IMR-90 (cell line): ENCODE data around the gene CCNI2. TPM values are rescaled to one million over a fixed set of nuclear protein-coding genes. Genes with fewer than 3 reads are reported as not detected.

Source experiments
- ATAC-seq: fragments of 200-7000 bp; cut with Tn5 transposase; 2 replicates; pipeline ENCODE4 v1.9.1; 2020; ENCODE audit warnings: low read depth, mild to moderate bottlenecking, moderate library complexity
- BruUV-seq: library from RNA; stranded (reverse); fragments of 400-500 nt; replicated peaks from 2 replicates; lab custom pipeline; 2021; lab: Mats Ljungman, UMichigan
- CTCF ChIA-PET: fragments of 300-600 bp; formaldehyde crosslinking; extraction: SDS; loops from one replicate; lab custom pipeline; 2021; ENCODE audit warnings: antibody characterized with exemption; lab: Yijun Ruan, JAX
- POLR2A ChIA-PET: fragments of 300-600 bp; sonication (Branson Sonifier 250); formaldehyde crosslinking; loops from one replicate; lab custom pipeline; 2022; ENCODE audit warnings: antibody characterized with exemption; ENCODE audit not compliant: unreplicated experiment; lab: Charles Lee
- DNase-seq: peaks from one replicate; pipeline ENCODE4 v3.0.0; 2013
- H2AFZ ChIP-seq: replicated peaks from 2 replicates; pipeline ENCODE3; 2013; ENCODE audit warnings: low read length, mild to moderate bottlenecking; ENCODE audit not compliant: poor library complexity
- H2AK5ac ChIP-seq: 2 replicates; pipeline ENCODE4 v1.6.1; 2013; ENCODE audit warnings: low read depth, low read length, inconsistent platforms
- H2AK9ac ChIP-seq: replicated peaks from 2 replicates; pipeline ENCODE3; 2013; ENCODE audit warnings: mild to moderate bottlenecking, low read depth, low read length, moderate library complexity; ENCODE audit not compliant: poor library complexity
- H2BK120ac ChIP-seq: 2 replicates; pipeline ENCODE4 v1.6.1; 2013; ENCODE audit warnings: low read depth, low read length, inconsistent platforms
- H2BK15ac ChIP-seq: 3 replicates; pipeline ENCODE4 v1.6.1; 2013; ENCODE audit warnings: low read depth, low read length, inconsistent platforms
- H2BK20ac ChIP-seq: 2 replicates; pipeline ENCODE4 v1.6.1; 2013; ENCODE audit warnings: low read depth, mild to moderate bottlenecking, inconsistent platforms, low read length, moderate library complexity
- H2BK5ac ChIP-seq: 2 replicates; pipeline ENCODE4 v1.6.1; 2013; ENCODE audit warnings: mild to moderate bottlenecking, low read depth, low read length, inconsistent platforms; ENCODE audit not compliant: poor library complexity, severe bottlenecking
- H3K14ac ChIP-seq: replicated peaks from 2 replicates; pipeline ENCODE4 v1.6.1; 2013; ENCODE audit warnings: low read depth, low read length, inconsistent platforms
- H3K18ac ChIP-seq: 2 replicates; pipeline ENCODE4 v1.6.1; 2013; ENCODE audit warnings: low read depth, low read length, control low read depth
- H3K23ac ChIP-seq: 2 replicates; pipeline ENCODE4 v1.6.1; 2013; ENCODE audit warnings: low read depth, low read length, inconsistent platforms
- H3K27ac ChIP-seq: 2 replicates; pipeline ENCODE4 v1.5.1; 2013; ENCODE audit warnings: mild to moderate bottlenecking, control low read depth, low read length; ENCODE audit not compliant: insufficient read depth
- H3K27me3 ChIP-seq: 2 replicates; pipeline ENCODE4 v1.6.1; 2013; ENCODE audit warnings: low read length; ENCODE audit not compliant: control insufficient read depth, insufficient read depth
- H3K36me3 ChIP-seq: 2 replicates; pipeline ENCODE4 v1.6.1; 2013; ENCODE audit warnings: low read length, mixed read lengths; ENCODE audit not compliant: control insufficient read depth, insufficient read depth
- H3K4ac ChIP-seq: 2 replicates; pipeline ENCODE4 v1.6.1; 2013; ENCODE audit warnings: low read depth, low read length, inconsistent platforms
- H3K4me1 ChIP-seq: 2 replicates; pipeline ENCODE4 v1.6.1; 2013; ENCODE audit warnings: low read length, mixed read lengths; ENCODE audit not compliant: control insufficient read depth, insufficient read depth
- H3K4me2 ChIP-seq: 2 replicates; pipeline ENCODE4 v1.6.1; 2013; ENCODE audit warnings: low read depth, mild to moderate bottlenecking, control low read depth, low read length, moderate library complexity
- H3K4me3 ChIP-seq: 2 replicates; pipeline ENCODE4 v1.5.1; 2013; ENCODE audit warnings: low read depth, mild to moderate bottlenecking, control low read depth, low read length, moderate library complexity; ENCODE audit not compliant: insufficient read depth
- H3K56ac ChIP-seq: 2 replicates; pipeline ENCODE4 v1.6.1; 2013; ENCODE audit warnings: low read length, inconsistent platforms; ENCODE audit not compliant: insufficient read depth; ENCODE audit errors: extremely low read depth
- H3K79me1 ChIP-seq, 2 experiments: 2 replicates each; pipeline ENCODE4 v1.6.1; 2013; ENCODE audit warnings: low read length in 2 of 2, inconsistent platforms in 1 of 2, low read depth in 1 of 2
- H3K9ac ChIP-seq: 2 replicates; pipeline ENCODE4 v1.6.1; 2013; ENCODE audit warnings: low read depth, low read length, control low read depth
- H3K9me1 ChIP-seq: 2 replicates; pipeline ENCODE4 v1.6.1; 2013; ENCODE audit warnings: low read length, inconsistent platforms; ENCODE audit not compliant: insufficient read depth
- H3K9me3 ChIP-seq: 2 replicates; pipeline ENCODE4 v1.6.1; 2013; ENCODE audit warnings: low read length; ENCODE audit not compliant: control insufficient read depth, insufficient read depth
- H4K20me1 ChIP-seq: 2 replicates; pipeline ENCODE4 v1.6.1; 2013; ENCODE audit warnings: low read length, inconsistent platforms; ENCODE audit not compliant: insufficient read depth
- H4K5ac ChIP-seq: 2 replicates; pipeline ENCODE4 v1.6.1; 2013; ENCODE audit warnings: mild to moderate bottlenecking, low read depth, low read length, control low read depth
- H4K8ac ChIP-seq, 2 experiments: 2 replicates each; pipeline ENCODE4 v1.6.1; 2013; ENCODE audit warnings: low read depth in 2 of 2, low read length in 2 of 2, control low read depth in 1 of 2, inconsistent platforms in 1 of 2
- H4K91ac ChIP-seq: 2 replicates; pipeline ENCODE4 v1.6.1; 2013; ENCODE audit warnings: low read depth, low read length, inconsistent platforms; ENCODE audit not compliant: insufficient read depth
- MXI1 ChIP-seq: IDR thresholded peaks from 2 replicates; pipeline ENCODE4 v1.6.1; 2012; ENCODE audit warnings: low read depth, mild to moderate bottlenecking, low read length, moderate library complexity, borderline replicate concordance
- SMC3 ChIP-seq: fragments of 150-350 bp; IDR thresholded peaks from 2 replicates; pipeline ENCODE4 v1.6.1; 2016; ENCODE audit warnings: low read depth, mild to moderate bottlenecking, antibody characterized with exemption, low read length, moderate library complexity
- WGBS, 2 experiments: methylation state at CpG; one replicate each; pipeline versions ENCODE4 v1.1.5 to v1.1.7; 2013; ENCODE audit warnings: missing lambda C conversion rate in 2 of 2; ENCODE audit not compliant: insufficient read length in 1 of 2; ENCODE audit errors: extremely low coverage in 2 of 2; 5-methylcytosine and 5-hydroxymethylcytosine counted together
- dilution Hi-C: fragments of 300-500 bp; cut with HindIII; formaldehyde crosslinking; loops from one replicate; pipeline ENCODE4 v1.14.3; 2018; ENCODE audit warnings: low sequenced_read_pairs; ENCODE audit not compliant: unreplicated experiment
- in situ Hi-C: fragments of 300-500 bp; cut with MboI; formaldehyde crosslinking; loops from 3 replicates; pipeline ENCODE4 v1.14.3; 2019; ENCODE audit warnings: low sequenced_read_pairs, inconsistent platforms, mixed read lengths
- intact Hi-C: fragments of 100-400 bp; cut with micrococcal nuclease; formaldehyde crosslinking; loops from 2 replicates; pipeline ENCODE4 v1.10.0; 2022
- polyA plus RNA-seq, 3 experiments: library from polyadenylated mRNA; depleted of rRNA; stranded (reverse); fragments of >200 nt; gene quantifications; 2 replicates each; pipeline ENCODE4 v1.2.3, GENCODE V29; 2012; ENCODE audit warnings: low replicate concordance in 1 of 3
- total RNA-seq: library from RNA; depleted of rRNA; stranded (reverse); fragments of >200 nt; gene quantifications from 2 replicates; pipeline ENCODE4 v1.2.3, GENCODE V29; 2012
- TF ChIP-seq, protein P1 (sequence below): fragments of 150-350 bp; IDR thresholded peaks from 2 replicates; pipeline ENCODE4 v1.6.1; 2017; ENCODE audit warnings: mild to moderate bottlenecking, antibody characterized with exemption, low read length, low read depth
- TF ChIP-seq, protein P2 (sequence below): fragments of 150-350 bp; IDR thresholded peaks from 2 replicates; pipeline ENCODE4 v1.6.1; 2016; ENCODE audit warnings: low read depth, mild to moderate bottlenecking, low read length, moderate library complexity, borderline replicate concordance

CCNI2 gene
- total and polyA plus RNA-seq, 2 of the 4 experiments (the other 2 are of a cell fraction) = not detected

DNA sequence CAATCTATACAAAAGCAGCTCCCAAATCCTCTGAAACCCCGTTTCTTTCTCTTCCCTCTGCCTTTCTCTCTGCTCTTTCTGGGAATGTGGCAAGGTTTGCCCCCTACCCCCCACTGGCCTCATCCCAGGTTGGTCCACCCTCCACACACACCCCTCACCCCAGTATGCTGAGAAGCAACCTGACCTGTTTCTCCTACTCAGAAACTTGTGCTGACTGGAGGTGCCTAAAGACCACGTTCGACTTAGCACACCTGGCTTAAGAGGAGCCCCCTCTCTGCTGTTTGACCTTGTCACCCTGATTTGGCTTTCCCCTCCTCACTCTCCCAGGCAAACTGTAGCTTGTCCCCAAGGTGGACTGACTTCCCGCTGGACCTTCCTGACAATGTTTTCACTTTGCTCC lies 30.9 kb downstream of the CCNI2 start:
- peak overlapping the region; percentile 79 for H3K4me2 ChIP-seq
- H2AK9ac ChIP-seq = peak overlapping the region; percentile 59
- no peaks in the 10 kb centered on the region for H3K36me3 ChIP-seq
- H2BK15ac ChIP-seq = no peak overlapping the region; the same call in 2 of the 3 replicates
- intact Hi-C loops (no loop called here), in situ Hi-C loops (no loop called here), dilution Hi-C loops (no loop called here)
- peak overlapping the region; percentile 1; the same call in 1 of the 2 replicates for H4K5ac ChIP-seq
- H3K4me1 ChIP-seq = peaks cover 17% of the 10 kb centered on the region
- H3K14ac ChIP-seq = peak overlapping the region; percentile 54
- H3K23ac ChIP-seq = peak overlapping the region; percentile 90
- ATAC-seq = no peak
- no peak overlapping the region for H3K4me3 ChIP-seq
- no peaks in the 10 kb centered on the region for H3K9me3 ChIP-seq
- no peak for DNase-seq
- H2AK5ac ChIP-seq = peak overlapping the region; percentile 75; the same call in 1 of the 2 replicates
- no peak overlapping the region for H3K9ac ChIP-seq
- H3K79me1 ChIP-seq = peaks cover 23 to 44% of the 10 kb centered on the region in 2 experiments
- WGBS, 2 experiments = 28% methylated on average over 2 of the region's 4 CpGs; no CpG with 5 or more reads in 1 of the 2 experiments
- H3K27me3 ChIP-seq = no peaks in the 10 kb centered on the region
- no peak overlapping the region for H2BK120ac ChIP-seq
- H3K9me1 ChIP-seq = peaks cover 25% of the 10 kb centered on the region
- H4K8ac ChIP-seq = peak overlapping the region; percentile 78 to 95; a peak in 3 of 4 replicates
- BruUV-seq = no TSS peak
- peak overlapping the region; percentile 78; the same call in 1 of the 2 replicates for H4K91ac ChIP-seq
- H3K4ac ChIP-seq = peak overlapping the region; percentile 82
- no peak overlapping the region for H3K18ac ChIP-seq
- H4K20me1 ChIP-seq = peaks cover 20% of the 10 kb centered on the region
- peak overlapping the region; percentile 98 for H2AFZ ChIP-seq
- TF ChIP-seq, protein P1, sequence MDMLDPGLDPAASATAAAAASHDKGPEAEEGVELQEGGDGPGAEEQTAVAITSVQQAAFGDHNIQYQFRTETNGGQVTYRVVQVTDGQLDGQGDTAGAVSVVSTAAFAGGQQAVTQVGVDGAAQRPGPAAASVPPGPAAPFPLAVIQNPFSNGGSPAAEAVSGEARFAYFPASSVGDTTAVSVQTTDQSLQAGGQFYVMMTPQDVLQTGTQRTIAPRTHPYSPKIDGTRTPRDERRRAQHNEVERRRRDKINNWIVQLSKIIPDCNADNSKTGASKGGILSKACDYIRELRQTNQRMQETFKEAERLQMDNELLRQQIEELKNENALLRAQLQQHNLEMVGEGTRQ = no peak
- TF ChIP-seq MXI1 (no peak), SMC3 (no peak)
- TF ChIP-seq, protein P2, sequence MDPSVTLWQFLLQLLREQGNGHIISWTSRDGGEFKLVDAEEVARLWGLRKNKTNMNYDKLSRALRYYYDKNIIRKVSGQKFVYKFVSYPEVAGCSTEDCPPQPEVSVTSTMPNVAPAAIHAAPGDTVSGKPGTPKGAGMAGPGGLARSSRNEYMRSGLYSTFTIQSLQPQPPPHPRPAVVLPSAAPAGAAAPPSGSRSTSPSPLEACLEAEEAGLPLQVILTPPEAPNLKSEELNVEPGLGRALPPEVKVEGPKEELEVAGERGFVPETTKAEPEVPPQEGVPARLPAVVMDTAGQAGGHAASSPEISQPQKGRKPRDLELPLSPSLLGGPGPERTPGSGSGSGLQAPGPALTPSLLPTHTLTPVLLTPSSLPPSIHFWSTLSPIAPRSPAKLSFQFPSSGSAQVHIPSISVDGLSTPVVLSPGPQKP = no peak
- no peak overlapping the region for H3K27ac ChIP-seq
- ChIA-PET CTCF (interaction anchor here (1.5 kb wide), 1 partner anchor 42 kb away, joined by 3 read pairs; no protein-coding TSS in a partner anchor), POLR2A (no interaction called here)
- H2BK20ac ChIP-seq = no peak overlapping the region
- no peak overlapping the region for H2BK5ac ChIP-seq
- H3K56ac ChIP-seq = no peak overlapping the region
